HL-60 (cell line): ENCODE data around the gene UNC80.

Experiments used
- DNase-seq, 2 experiments: peaks; one replicate each; pipeline ENCODE4 v3.0.0-alpha.2; 2010 to 2020; ENCODE audit warnings: low read depth in 1 of 2, low spot score in 1 of 2
- H3K27ac ChIP-seq: fragments of 250-450 bp; sonication (Bioruptor Pico); replicated peaks from 2 replicates; pipeline ENCODE4 v1.5.1; 2020; ENCODE audit warnings: mild to moderate bottlenecking, moderate library complexity
- H3K27me3 ChIP-seq: fragments of 250-450 bp; sonication (Bioruptor Pico); 2 replicates; pipeline ENCODE4 v1.5.1; 2021; ENCODE audit warnings: mild to moderate bottlenecking, moderate library complexity; ENCODE audit not compliant: insufficient read depth, poor library complexity, severe bottlenecking
- H3K4me3 ChIP-seq: replicated peaks from 2 replicates; pipeline ENCODE4 v1.5.1; 2011; ENCODE audit warnings: mild to moderate bottlenecking, control low read depth, low read length; ENCODE audit not compliant: insufficient read depth
- GABPA ChIP-seq: IDR thresholded peaks from 2 replicates; pipeline ENCODE4 v1.6.1; 2012; ENCODE audit warnings: low read depth
- POLR2AphosphoS5 ChIP-seq: IDR thresholded peaks from 2 replicates; pipeline ENCODE4 v1.6.1; 2012; ENCODE audit warnings: low read depth
- SPI1 ChIP-seq: IDR thresholded peaks from 2 replicates; pipeline ENCODE4 v1.6.1; 2012; ENCODE audit warnings: low read depth, mild to moderate bottlenecking, borderline replicate concordance
- TF ChIP-seq, protein P1 (sequence below): IDR thresholded peaks from one replicate; pipeline ENCODE4 v1.5.1; 2011; ENCODE audit warnings: low read length, control low read depth, inconsistent platforms; ENCODE audit not compliant: insufficient read depth
- TF ChIP-seq, protein P2 (sequence below): IDR thresholded peaks from 2 replicates; pipeline ENCODE4 v1.6.1; 2012; ENCODE audit warnings: low read depth; ENCODE audit not compliant: insufficient replicate concordance

The UNC80 gene

DNA sequence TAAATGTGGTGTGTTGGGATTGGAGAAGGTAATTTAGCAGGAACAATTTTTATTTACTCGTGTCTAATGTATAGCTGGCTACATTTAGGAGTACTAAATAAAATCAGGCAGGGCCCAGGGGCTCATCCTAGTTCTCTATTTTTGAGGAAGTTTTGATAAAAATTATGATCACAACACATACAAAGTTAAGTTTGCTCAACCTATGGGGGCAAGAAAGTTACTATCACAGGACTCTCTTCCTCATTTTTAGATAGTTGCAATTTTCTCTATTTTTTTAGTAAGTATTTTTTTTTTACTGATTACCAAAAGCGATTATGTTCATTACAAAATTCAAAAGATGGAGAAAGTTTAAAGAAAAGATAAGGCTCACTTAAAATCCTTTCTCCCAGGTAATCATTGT is 170.8 kb downstream of the UNC80 start:
- no peak for DNase-seq
- TF ChIP-seq SPI1 = peak; percentile 71
- TF ChIP-seq, protein P1, sequence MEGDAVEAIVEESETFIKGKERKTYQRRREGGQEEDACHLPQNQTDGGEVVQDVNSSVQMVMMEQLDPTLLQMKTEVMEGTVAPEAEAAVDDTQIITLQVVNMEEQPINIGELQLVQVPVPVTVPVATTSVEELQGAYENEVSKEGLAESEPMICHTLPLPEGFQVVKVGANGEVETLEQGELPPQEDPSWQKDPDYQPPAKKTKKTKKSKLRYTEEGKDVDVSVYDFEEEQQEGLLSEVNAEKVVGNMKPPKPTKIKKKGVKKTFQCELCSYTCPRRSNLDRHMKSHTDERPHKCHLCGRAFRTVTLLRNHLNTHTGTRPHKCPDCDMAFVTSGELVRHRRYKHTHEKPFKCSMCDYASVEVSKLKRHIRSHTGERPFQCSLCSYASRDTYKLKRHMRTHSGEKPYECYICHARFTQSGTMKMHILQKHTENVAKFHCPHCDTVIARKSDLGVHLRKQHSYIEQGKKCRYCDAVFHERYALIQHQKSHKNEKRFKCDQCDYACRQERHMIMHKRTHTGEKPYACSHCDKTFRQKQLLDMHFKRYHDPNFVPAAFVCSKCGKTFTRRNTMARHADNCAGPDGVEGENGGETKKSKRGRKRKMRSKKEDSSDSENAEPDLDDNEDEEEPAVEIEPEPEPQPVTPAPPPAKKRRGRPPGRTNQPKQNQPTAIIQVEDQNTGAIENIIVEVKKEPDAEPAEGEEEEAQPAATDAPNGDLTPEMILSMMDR = no peak
- Histone ChIP-seq H3K27ac (no peak overlapping the region), H3K27me3 (no peaks in the 10 kb centered on the region), H3K4me3 (no peak overlapping the region)

DNA sequence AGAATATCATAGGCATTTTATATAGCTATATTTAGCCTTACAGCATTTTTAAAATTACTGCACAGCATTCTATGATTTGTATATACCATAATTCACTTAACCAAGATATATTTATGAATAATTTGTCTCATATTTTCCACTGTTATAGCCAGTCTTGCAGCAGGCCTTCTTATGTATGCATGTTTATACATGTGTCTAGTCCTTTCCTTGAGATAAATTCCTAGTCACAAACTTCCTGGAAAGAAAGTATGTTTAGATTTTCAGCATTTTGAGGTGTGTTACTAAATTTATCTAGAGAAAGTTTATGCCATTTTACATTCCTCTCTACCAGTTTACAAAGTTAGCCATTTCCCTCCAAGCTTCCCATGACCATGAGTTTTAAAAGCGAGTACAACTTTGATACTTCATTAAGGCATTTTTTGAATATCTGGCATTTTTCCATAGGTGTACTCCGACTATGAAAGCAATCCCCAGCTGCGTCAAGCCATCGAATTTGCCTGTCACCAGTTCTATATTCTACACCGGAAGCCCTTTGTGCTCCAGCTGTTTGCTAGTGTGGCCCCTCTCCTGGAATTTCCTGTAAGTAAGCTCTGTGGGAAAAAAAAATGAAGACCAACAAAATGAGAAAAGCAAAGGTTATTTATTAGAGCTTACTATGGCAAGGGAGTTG is 171.4 kb downstream of the UNC80 start:
- Histone ChIP-seq H3K27ac (no peak overlapping the region), H3K4me3 (no peak overlapping the region), H3K27me3 (no peaks in the 10 kb centered on the region)
- TF ChIP-seq SPI1 (no peak), POLR2AphosphoS5 (no peak)
- no peak for DNase-seq

DNA sequence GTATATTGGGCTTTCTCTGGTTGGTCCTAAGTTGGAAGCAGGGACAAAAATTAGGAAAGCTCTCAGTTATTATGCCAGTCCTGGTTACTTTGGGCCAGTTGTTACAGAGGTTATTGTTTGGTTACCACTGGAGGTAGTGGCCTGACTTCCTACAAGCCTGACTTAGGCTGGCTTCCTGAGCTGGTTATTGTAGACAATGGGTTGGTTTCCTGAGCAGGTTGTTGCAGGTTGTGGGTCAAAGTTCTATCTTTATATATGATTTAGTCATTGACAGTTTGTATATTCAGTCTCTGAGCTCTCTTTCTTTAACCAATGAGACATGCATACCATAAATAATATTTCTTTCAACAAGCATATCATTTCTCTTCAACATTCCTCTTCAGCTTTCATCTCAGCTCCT is 172.1 kb downstream of the UNC80 start:
- Histone ChIP-seq H3K27ac (no peak overlapping the region), H3K27me3 (no peaks in the 10 kb centered on the region), H3K4me3 (no peak overlapping the region)
- TF ChIP-seq, protein P2, sequence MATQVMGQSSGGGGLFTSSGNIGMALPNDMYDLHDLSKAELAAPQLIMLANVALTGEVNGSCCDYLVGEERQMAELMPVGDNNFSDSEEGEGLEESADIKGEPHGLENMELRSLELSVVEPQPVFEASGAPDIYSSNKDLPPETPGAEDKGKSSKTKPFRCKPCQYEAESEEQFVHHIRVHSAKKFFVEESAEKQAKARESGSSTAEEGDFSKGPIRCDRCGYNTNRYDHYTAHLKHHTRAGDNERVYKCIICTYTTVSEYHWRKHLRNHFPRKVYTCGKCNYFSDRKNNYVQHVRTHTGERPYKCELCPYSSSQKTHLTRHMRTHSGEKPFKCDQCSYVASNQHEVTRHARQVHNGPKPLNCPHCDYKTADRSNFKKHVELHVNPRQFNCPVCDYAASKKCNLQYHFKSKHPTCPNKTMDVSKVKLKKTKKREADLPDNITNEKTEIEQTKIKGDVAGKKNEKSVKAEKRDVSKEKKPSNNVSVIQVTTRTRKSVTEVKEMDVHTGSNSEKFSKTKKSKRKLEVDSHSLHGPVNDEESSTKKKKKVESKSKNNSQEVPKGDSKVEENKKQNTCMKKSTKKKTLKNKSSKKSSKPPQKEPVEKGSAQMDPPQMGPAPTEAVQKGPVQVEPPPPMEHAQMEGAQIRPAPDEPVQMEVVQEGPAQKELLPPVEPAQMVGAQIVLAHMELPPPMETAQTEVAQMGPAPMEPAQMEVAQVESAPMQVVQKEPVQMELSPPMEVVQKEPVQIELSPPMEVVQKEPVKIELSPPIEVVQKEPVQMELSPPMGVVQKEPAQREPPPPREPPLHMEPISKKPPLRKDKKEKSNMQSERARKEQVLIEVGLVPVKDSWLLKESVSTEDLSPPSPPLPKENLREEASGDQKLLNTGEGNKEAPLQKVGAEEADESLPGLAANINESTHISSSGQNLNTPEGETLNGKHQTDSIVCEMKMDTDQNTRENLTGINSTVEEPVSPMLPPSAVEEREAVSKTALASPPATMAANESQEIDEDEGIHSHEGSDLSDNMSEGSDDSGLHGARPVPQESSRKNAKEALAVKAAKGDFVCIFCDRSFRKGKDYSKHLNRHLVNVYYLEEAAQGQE = no peak
- TF ChIP-seq, protein P1 = no peak
- no peak for TF ChIP-seq GABPA
- TF ChIP-seq POLR2AphosphoS5 = no peak
- no peak for TF ChIP-seq SPI1
- DNase-seq = no peak

DNA sequence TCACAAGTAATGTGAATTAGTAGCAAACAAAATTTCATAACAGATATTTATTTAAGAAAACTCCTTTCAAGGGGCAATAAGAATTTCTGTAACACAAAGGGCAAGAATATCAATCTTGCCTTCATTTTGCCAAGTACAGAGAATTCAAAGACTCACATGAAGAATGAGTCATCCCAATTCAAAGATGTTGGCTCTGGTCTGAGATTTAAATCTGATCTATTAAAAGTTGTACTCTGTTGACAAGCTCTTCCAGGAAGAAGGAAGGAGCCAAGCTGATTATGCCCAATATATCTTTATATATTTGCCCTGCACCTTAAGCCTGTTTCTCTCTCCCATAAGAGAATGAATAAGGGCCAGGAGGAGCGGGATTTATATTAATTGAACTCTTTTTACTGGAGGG is 174.9 kb downstream of the UNC80 start:
- TF ChIP-seq SPI1 = no peak
- TF ChIP-seq, protein P1 = no peak
- TF ChIP-seq POLR2AphosphoS5 = no peak
- TF ChIP-seq GABPA = no peak
- TF ChIP-seq, protein P2 = no peak
- Histone ChIP-seq H3K27ac (no peak overlapping the region), H3K4me3 (no peak overlapping the region), H3K27me3 (no peaks in the 10 kb centered on the region)
- DNase-seq = no peak
